ENCODE measurements around the gene PPTC7. TPM values are rescaled to one million over a fixed set of nuclear protein-coding genes. Genes with fewer than 3 reads are reported as not detected.

PPTC7 gene
- total and polyA plus RNA-seq, 2 of the 8 experiments (the other 6 are each of a cell fraction or from before 2014, with no cell fraction given) = 8.1 to 15.9 TPM

DNA sequence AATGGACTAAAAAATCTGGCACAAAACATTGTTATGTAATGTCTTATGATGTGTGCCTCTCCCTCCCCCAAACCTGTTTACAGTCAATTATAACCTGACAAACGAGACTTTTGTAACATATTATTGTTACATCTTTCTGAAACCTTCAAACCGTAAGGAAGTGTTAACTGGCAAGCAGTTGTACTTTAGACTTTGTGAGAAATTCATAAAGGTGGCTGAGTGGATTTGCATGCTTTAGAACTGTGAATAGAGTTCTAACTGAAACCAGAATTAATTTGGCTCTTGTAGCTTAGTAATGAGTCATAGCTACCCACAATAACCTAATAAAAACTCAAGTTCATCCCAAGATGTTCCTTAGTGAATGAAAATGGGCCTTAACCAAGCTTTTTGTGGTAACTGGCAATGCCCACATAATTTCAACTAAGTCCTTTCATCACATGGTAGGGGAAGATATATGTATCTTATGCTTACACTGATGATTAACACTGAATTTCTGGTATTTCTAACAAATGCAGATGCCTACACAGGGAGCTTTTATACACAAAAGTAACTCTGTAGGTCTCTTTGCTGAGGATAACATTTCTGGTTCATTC, 51.3 kb downstream of the PPTC7 start:
- POLR2A ChIA-PET (ENCODE audit: partially characterized antibody) = interaction anchor here (1.0 to 1.4 kb wide), 3 partner anchors 19 to 157 kb away, joined by 3 read pairs; partner anchors contain the start of genes FAM216A, GPN3 and HVCN1
- H3K9ac ChIP-seq (replicated peaks in 1 of 4; ENCODE audit: extremely low read depth in 1 of 4, low read depth in 3 of 4, low read length in 3 of 4) = no peak overlapping the region
- H2AK5ac ChIP-seq (ENCODE audit: low read depth, low read length) = no peak overlapping the region
- no peaks in the 10 kb centered on the region for H3K23me2 ChIP-seq (ENCODE audit: low read depth, low read length)
- H3K18ac ChIP-seq (ENCODE audit: extremely low read depth, low read length) = no peak overlapping the region
- no peak overlapping the region for H2BK20ac ChIP-seq (ENCODE audit: low read length)
- no peak overlapping the region for H2BK12ac ChIP-seq (ENCODE audit: low read depth, low read length)
- H3K4ac ChIP-seq (replicated peaks; ENCODE audit: insufficient read length, low read depth, low read length) = no peak overlapping the region
- FAIRE-seq = no peak
- no peak overlapping the region for H3K27ac ChIP-seq (ENCODE audit: low read depth, low read length)
- no peak overlapping the region for H2BK15ac ChIP-seq (ENCODE audit: low read length)
- H3K14ac ChIP-seq (ENCODE audit: insufficient read length) = no peak overlapping the region
- no peak overlapping the region for H2AFZ ChIP-seq (ENCODE audit: low read length)
- no peak overlapping the region for H3K4me2 ChIP-seq (ENCODE audit: insufficient read depth in 1 of 2, low read depth in 2 of 2, low read length in 2 of 2)
- H2BK5ac ChIP-seq (ENCODE audit: low read depth, low read length) = no peak overlapping the region
- H3K79me1 ChIP-seq (ENCODE audit: low read depth, low read length) = no peaks in the 10 kb centered on the region
- H4K91ac ChIP-seq (replicated peaks; ENCODE audit: insufficient read length, low read length) = no peak overlapping the region
- H3K23ac ChIP-seq (ENCODE audit: insufficient read length) = no peak overlapping the region
- peaks cover 1 to 2% of the 10 kb centered on the region in 2 experiments for H4K20me1 ChIP-seq (replicated peaks in 1 of 2; ENCODE audit: control insufficient read depth in 1 of 2, insufficient read depth in 2 of 2, low read length in 2 of 2)
- H3K56ac ChIP-seq (replicated peaks; ENCODE audit: insufficient read length, low read depth, low read length) = no peak overlapping the region
- H3K4me3 ChIP-seq (ENCODE audit: extremely low read depth in 1 of 4, insufficient read depth in 2 of 4, low read depth in 3 of 4, low read length in 4 of 4) = no peak overlapping the region
- H2BK120ac ChIP-seq (replicated peaks; ENCODE audit: low read depth, low read length) = no peak overlapping the region
- TF ChIP-seq, protein P1, sequence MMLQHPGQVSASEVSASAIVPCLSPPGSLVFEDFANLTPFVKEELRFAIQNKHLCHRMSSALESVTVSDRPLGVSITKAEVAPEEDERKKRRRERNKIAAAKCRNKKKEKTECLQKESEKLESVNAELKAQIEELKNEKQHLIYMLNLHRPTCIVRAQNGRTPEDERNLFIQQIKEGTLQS (IDR thresholded peaks at IDR 0.05; ENCODE audit: insufficient read depth, low read depth, low read length) = no peak
- no peak for TF ChIP-seq CHD1 (IDR thresholded peaks at IDR 0.05; ENCODE audit: low read depth, low read length)
- no peak for TF ChIP-seq POU5F1 (IDR thresholded peaks at IDR 0.05; ENCODE audit: low read depth, low read length)
- TF ChIP-seq NANOG (IDR thresholded peaks at IDR 0.05; ENCODE audit: insufficient read depth, low read depth, low read length, poor library complexity, severe bottlenecking) = no peak
- no peak for TF ChIP-seq SRF (IDR thresholded peaks at IDR 0.05; ENCODE audit: low read depth, low read length)
- H4K5ac ChIP-seq (ENCODE audit: insufficient read length, low read depth, low read length) = no peak overlapping the region
- no peaks in the 10 kb centered on the region for H3K79me2 ChIP-seq (ENCODE audit: control insufficient read depth in 1 of 2, insufficient read depth in 2 of 2, low read length in 2 of 2)
- no peaks in the 10 kb centered on the region for H3K4me1 ChIP-seq (replicated peaks in 1 of 4; ENCODE audit: control insufficient read depth in 3 of 4, insufficient read depth in 4 of 4, low read length in 3 of 4)
- 90% methylated on average over 2 of the region's 2 CpGs; no CpG with 5 or more reads in 1 of the 2 experiments for WGBS, 2 experiments (ENCODE audit: extremely low coverage in 1 of 2, insufficient coverage in 1 of 2, insufficient read length in 1 of 2, insufficient replicate concordance in 2 of 2, low coverage in 1 of 2, low lambda C conversion rate in 2 of 2, missing lambda C conversion rate in 1 of 2)
- no peaks in the 10 kb centered on the region for H3K9me3 ChIP-seq (ENCODE audit: insufficient read depth in 2 of 2, low read depth in 1 of 2, low read length in 1 of 2)
- DNase-seq (ENCODE audit: low read depth in 1 of 2, low spot score in 2 of 2) = no peak
- no peak overlapping the region for H4K8ac ChIP-seq (ENCODE audit: extremely low read depth, insufficient read depth, low read length)
- peaks cover 2 to 13% (median 6%) of the 10 kb centered on the region in 4 experiments; a peak in 6 of 8 replicates for H3K36me3 ChIP-seq (ENCODE audit: control insufficient read depth in 2 of 4, insufficient read depth in 4 of 4, low read length in 3 of 4)
- no peaks in the 10 kb centered on the region for H3K27me3 ChIP-seq (replicated peaks in 1 of 4; ENCODE audit: control insufficient read depth in 3 of 4, extremely low read depth in 1 of 4, insufficient read depth in 3 of 4, low read length in 3 of 4)
- CTCF ChIA-PET (ENCODE audit: partially characterized antibody) = interaction anchor here (1.7 to 3.3 kb wide), 3 partner anchors 12 to 20 kb away, joined by 5 to 16 read pairs (median 8); no protein-coding TSS in a partner anchor
